ENCODE data around the gene S1PR5.

GRCh38 chr19:10555610-10555973, 38.3 kb upstream of the S1PR5 start:
- TF ChIP-seq CTCF (IDR thresholded peaks at IDR 0.05; ENCODE audit: borderline replicate concordance, extremely low read depth, low read length, poor library complexity, severe bottlenecking) (no peak), EZH2 (IDR thresholded peaks at IDR 0.05; ENCODE audit: borderline replicate concordance, low read depth, low read length, severe bottlenecking) (no peak)
